ENCODE results near the gene ZFAND3.

DNA sequence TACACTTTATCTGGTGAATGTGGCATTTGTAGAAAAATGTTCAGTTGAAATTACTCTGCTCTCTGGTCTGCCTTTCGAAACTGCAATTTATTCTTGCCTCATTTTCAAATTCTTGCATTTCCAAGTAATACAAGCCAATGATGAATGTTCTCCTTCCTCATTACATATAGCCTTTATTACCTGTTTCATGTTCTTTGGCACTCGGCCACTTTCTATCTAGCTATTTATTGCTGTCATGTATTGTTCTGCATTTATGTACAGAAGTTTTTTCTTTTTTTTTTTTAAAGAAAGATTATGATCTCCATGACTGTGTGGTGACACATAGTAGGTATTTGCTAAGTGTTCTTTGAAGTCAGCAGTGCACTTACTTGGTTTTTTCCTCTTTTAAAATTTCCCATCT lies 261.4 kb downstream of the ZFAND3 start:
- no peak for TF ChIP-seq TARDBP (IDR thresholded peaks at IDR 0.05)
- TF ChIP-seq FOXK2 (IDR thresholded peaks at IDR 0.05) = no peak
- TF ChIP-seq FOXA1 (IDR thresholded peaks at IDR 0.05) = no peak
- no peak for TF ChIP-seq HDGF (IDR thresholded peaks at IDR 0.05; ENCODE audit: borderline replicate concordance)
- TF ChIP-seq BHLHE40 (IDR thresholded peaks at IDR 0.05; ENCODE audit: borderline replicate concordance) = no peak
- no peak for TF ChIP-seq ARNT (IDR thresholded peaks at IDR 0.05)
- TF ChIP-seq ELF4 (IDR thresholded peaks at IDR 0.05) = no peak
- TF ChIP-seq ZNF384 (IDR thresholded peaks at IDR 0.05) = no peak
